Measurements from ENCODE around the gene ADAMTSL3.

The ADAMTSL3 gene

GRCh38 chr15:83656192-83656591 is 2.3 kb downstream of the ADAMTSL3 start:
- H3K36me3 ChIP-seq (ENCODE audit: control insufficient read depth in 5 of 5, insufficient read depth in 5 of 5, low read length in 5 of 5), result peaks cover 0 to 2% (median 0%) of the 10 kb centered on the region in 5 donors
- no peak overlapping the region for H3K27ac ChIP-seq (ENCODE audit: low read depth, low read length)
- no peak overlapping the region for H3K4me3 ChIP-seq (ENCODE audit: low read depth in 1 of 5, low read length in 5 of 5)
- peaks cover 0 to 12% (median 4%) of the 10 kb centered on the region in 5 donors for H3K27me3 ChIP-seq (ENCODE audit: control insufficient read depth in 5 of 5, insufficient read depth in 4 of 5, low read length in 5 of 5)
- H3K9ac ChIP-seq (ENCODE audit: low read length in 5 of 5), result no peak overlapping the region
- peaks cover 2 to 44% (median 30%) of the 10 kb centered on the region in 5 donors for H3K4me1 ChIP-seq (ENCODE audit: control insufficient read depth in 5 of 5, insufficient read depth in 5 of 5, low read length in 5 of 5)
- H3K9me3 ChIP-seq (ENCODE audit: control insufficient read depth in 5 of 5, low read length in 5 of 5), result no peaks in the 10 kb centered on the region

GRCh38 chr15:83656943-83657528 is 3.1 kb downstream of the ADAMTSL3 start:
- Histone ChIP-seq H3K4me1 (ENCODE audit: control insufficient read depth in 5 of 5, insufficient read depth in 5 of 5, low read length in 5 of 5) (peaks cover 2 to 44% (median 30%) of the 10 kb centered on the region in 5 donors), H3K27me3 (ENCODE audit: control insufficient read depth in 5 of 5, insufficient read depth in 4 of 5, low read length in 5 of 5) (peaks cover 0 to 12% (median 4%) of the 10 kb centered on the region in 5 donors), H3K9ac (ENCODE audit: low read length in 5 of 5) (no peak overlapping the region), H3K27ac (ENCODE audit: low read depth, low read length) (no peak overlapping the region), H3K36me3 (ENCODE audit: control insufficient read depth in 5 of 5, insufficient read depth in 5 of 5, low read length in 5 of 5) (peaks cover 0 to 2% (median 0%) of the 10 kb centered on the region in 5 donors), H3K4me3 (ENCODE audit: low read depth in 1 of 5, low read length in 5 of 5) (no peak overlapping the region), H3K9me3 (ENCODE audit: control insufficient read depth in 5 of 5, low read length in 5 of 5) (no peaks in the 10 kb centered on the region)

GRCh38 chr15:83657549-83657948 is 3.6 kb downstream of the ADAMTSL3 start:
- Histone ChIP-seq H3K27ac (ENCODE audit: low read depth, low read length) (no peak overlapping the region), H3K9ac (ENCODE audit: low read length in 5 of 5) (no peak overlapping the region), H3K4me3 (ENCODE audit: low read depth in 1 of 5, low read length in 5 of 5) (no peak overlapping the region), H3K27me3 (ENCODE audit: control insufficient read depth in 5 of 5, insufficient read depth in 4 of 5, low read length in 5 of 5) (peaks cover 0 to 12% (median 3%) of the 10 kb centered on the region in 5 donors), H3K9me3 (ENCODE audit: control insufficient read depth in 5 of 5, low read length in 5 of 5) (no peaks in the 10 kb centered on the region), H3K36me3 (ENCODE audit: control insufficient read depth in 5 of 5, insufficient read depth in 5 of 5, low read length in 5 of 5) (peaks cover 0 to 2% (median 0%) of the 10 kb centered on the region in 5 donors), H3K4me1 (ENCODE audit: control insufficient read depth in 5 of 5, insufficient read depth in 5 of 5, low read length in 5 of 5) (peaks cover 2 to 44% (median 30%) of the 10 kb centered on the region in 5 donors)

GRCh38 chr15:83658430-83659416 is 4.8 kb downstream of the ADAMTSL3 start:
- Histone ChIP-seq H3K27me3 (ENCODE audit: control insufficient read depth in 5 of 5, insufficient read depth in 4 of 5, low read length in 5 of 5) (peaks cover 0 to 16% (median 0%) of the 10 kb centered on the region in 5 donors), H3K4me3 (ENCODE audit: low read depth in 1 of 5, low read length in 5 of 5) (no peak overlapping the region), H3K27ac (ENCODE audit: low read depth, low read length) (peak overlapping the region; percentile 24), H3K9ac (ENCODE audit: low read length in 5 of 5) (no peak overlapping the region), H3K4me1 (ENCODE audit: control insufficient read depth in 5 of 5, insufficient read depth in 5 of 5, low read length in 5 of 5) (peaks cover 2 to 40% (median 30%) of the 10 kb centered on the region in 5 donors), H3K9me3 (ENCODE audit: control insufficient read depth in 5 of 5, low read length in 5 of 5) (no peaks in the 10 kb centered on the region), H3K36me3 (ENCODE audit: control insufficient read depth in 5 of 5, insufficient read depth in 5 of 5, low read length in 5 of 5) (peaks cover 0 to 2% (median 0%) of the 10 kb centered on the region in 5 donors)

GRCh38 chr15:83659417-83659812 is 5.5 kb downstream of the ADAMTSL3 start:
- H3K9ac ChIP-seq (ENCODE audit: low read length in 5 of 5), result no peak overlapping the region
- H3K36me3 ChIP-seq (ENCODE audit: control insufficient read depth in 5 of 5, insufficient read depth in 5 of 5, low read length in 5 of 5), result peaks cover 0 to 2% (median 0%) of the 10 kb centered on the region in 5 donors
- H3K4me3 ChIP-seq (ENCODE audit: low read depth in 1 of 5, low read length in 5 of 5), result no peak overlapping the region
- H3K9me3 ChIP-seq (ENCODE audit: control insufficient read depth in 5 of 5, low read length in 5 of 5), result no peaks in the 10 kb centered on the region
- H3K4me1 ChIP-seq (ENCODE audit: control insufficient read depth in 5 of 5, insufficient read depth in 5 of 5, low read length in 5 of 5), result peaks cover 2 to 36% (median 25%) of the 10 kb centered on the region in 5 donors
- peak overlapping the region; percentile 24 for H3K27ac ChIP-seq (ENCODE audit: low read depth, low read length)
- H3K27me3 ChIP-seq (ENCODE audit: control insufficient read depth in 5 of 5, insufficient read depth in 4 of 5, low read length in 5 of 5), result peaks cover 0 to 12% (median 0%) of the 10 kb centered on the region in 5 donors

- Histone ChIP-seq H3K4me1 (ENCODE audit: control insufficient read depth in 5 of 5, insufficient read depth in 5 of 5, low read length in 5 of 5) (peaks cover 0 to under 1% (median 0%) of the 10 kb centered on the region in 5 donors), H3K36me3 (ENCODE audit: control insufficient read depth in 5 of 5, insufficient read depth in 5 of 5, low read length in 5 of 5) (no peaks in the 10 kb centered on the region), H3K9me3 (ENCODE audit: control insufficient read depth in 5 of 5, low read length in 5 of 5) (peaks cover 0 to 4% (median 0%) of the 10 kb centered on the region in 5 donors), H3K27me3 (ENCODE audit: control insufficient read depth in 5 of 5, insufficient read depth in 4 of 5, low read length in 5 of 5) (peaks cover 0 to 4% (median 0%) of the 10 kb centered on the region in 5 donors), H3K9ac (ENCODE audit: low read length in 5 of 5) (no peak overlapping the region), H3K4me3 (ENCODE audit: low read depth in 1 of 5, low read length in 5 of 5) (no peak overlapping the region), H3K27ac (ENCODE audit: low read depth, low read length) (no peak overlapping the region)
Observed at GRCh38 chr15:83665480-83665879, 11.6 kb downstream of the ADAMTSL3 start.

- Histone ChIP-seq H3K27me3 (ENCODE audit: control insufficient read depth in 5 of 5, insufficient read depth in 4 of 5, low read length in 5 of 5) (no peaks in the 10 kb centered on the region), H3K9ac (ENCODE audit: low read length in 5 of 5) (no peak overlapping the region), H3K27ac (ENCODE audit: low read depth, low read length) (no peak overlapping the region), H3K36me3 (ENCODE audit: control insufficient read depth in 5 of 5, insufficient read depth in 5 of 5, low read length in 5 of 5) (no peaks in the 10 kb centered on the region), H3K4me3 (ENCODE audit: low read depth in 1 of 5, low read length in 5 of 5) (no peak overlapping the region), H3K9me3 (ENCODE audit: control insufficient read depth in 5 of 5, low read length in 5 of 5) (peaks cover 0 to 4% (median 0%) of the 10 kb centered on the region in 5 donors), H3K4me1 (ENCODE audit: control insufficient read depth in 5 of 5, insufficient read depth in 5 of 5, low read length in 5 of 5) (peaks cover 0 to 4% (median 0%) of the 10 kb centered on the region in 5 donors)
Observed at GRCh38 chr15:83670672-83671229, 16.8 kb downstream of the ADAMTSL3 start.

- no peak overlapping the region for H3K4me3 ChIP-seq (ENCODE audit: low read depth in 1 of 5, low read length in 5 of 5)
- H3K9ac ChIP-seq (ENCODE audit: low read length in 5 of 5), result no peak overlapping the region
- peaks cover 0 to 4% (median 0%) of the 10 kb centered on the region in 5 donors for H3K9me3 ChIP-seq (ENCODE audit: control insufficient read depth in 5 of 5, low read length in 5 of 5)
- H3K27me3 ChIP-seq (ENCODE audit: control insufficient read depth in 5 of 5, insufficient read depth in 4 of 5, low read length in 5 of 5), result no peaks in the 10 kb centered on the region
- peaks cover 0 to 4% (median 0%) of the 10 kb centered on the region in 5 donors for H3K4me1 ChIP-seq (ENCODE audit: control insufficient read depth in 5 of 5, insufficient read depth in 5 of 5, low read length in 5 of 5)
- H3K27ac ChIP-seq (ENCODE audit: low read depth, low read length), result no peak overlapping the region
- H3K36me3 ChIP-seq (ENCODE audit: control insufficient read depth in 5 of 5, insufficient read depth in 5 of 5, low read length in 5 of 5), result no peaks in the 10 kb centered on the region
Observed at GRCh38 chr15:83671603-83672002, 17.7 kb downstream of the ADAMTSL3 start.

GRCh38 chr15:83673385-83673784 is 19.5 kb downstream of the ADAMTSL3 start:
- Histone ChIP-seq H3K4me1 (ENCODE audit: control insufficient read depth in 5 of 5, insufficient read depth in 5 of 5, low read length in 5 of 5) (peaks cover 0 to 4% (median 0%) of the 10 kb centered on the region in 5 donors), H3K27me3 (ENCODE audit: control insufficient read depth in 5 of 5, insufficient read depth in 4 of 5, low read length in 5 of 5) (no peaks in the 10 kb centered on the region), H3K36me3 (ENCODE audit: control insufficient read depth in 5 of 5, insufficient read depth in 5 of 5, low read length in 5 of 5) (no peaks in the 10 kb centered on the region), H3K9me3 (ENCODE audit: control insufficient read depth in 5 of 5, low read length in 5 of 5) (no peaks in the 10 kb centered on the region), H3K4me3 (ENCODE audit: low read depth in 1 of 5, low read length in 5 of 5) (no peak overlapping the region), H3K9ac (ENCODE audit: low read length in 5 of 5) (no peak overlapping the region), H3K27ac (ENCODE audit: low read depth, low read length) (no peak overlapping the region)

All from subcutaneous abdominal adipose tissue (tissue), 5 donors.